Transverse colon (tissue), 4 donors: Measurements from ENCODE around the gene SCAF8. TPM values are rescaled to one million over a fixed set of nuclear protein-coding genes. Genes with fewer than 3 reads are reported as not detected.
A peak's percentile ranks its signal among the peaks of the same experiment; 100 is the strongest.
"Not testable (repeated sequence)": the region's sequence is repeated elsewhere in the genome, so short reads cannot be mapped to it uniquely, and the experiment has no call there.

ENCODE experiments used
- DNase-seq: peaks from one replicate; pipeline ENCODE4 v3.0.0-alpha.2; 2019
- H3K27ac ChIP-seq, 4 donors: fragments of 200-600 bp; sonication (generic); 2 replicates each; pipeline ENCODE4 v1.5.1; 2016 to 2018; ENCODE audit warnings: inconsistent platforms in 4 of 4
- H3K27me3 ChIP-seq: fragments of 200-600 bp; sonication (generic); 2 replicates; pipeline ENCODE4 v1.5.1; 2017; ENCODE audit warnings: inconsistent platforms
- H3K36me3 ChIP-seq, 4 donors: fragments of 200-600 bp; sonication (generic); 2 replicates each; pipeline ENCODE4 v1.5.1; 2017 to 2019; ENCODE audit warnings: inconsistent platforms in 4 of 4
- H3K4me1 ChIP-seq, 4 donors: fragments of 200-600 bp; sonication (generic); 2 replicates each; pipeline ENCODE4 v1.5.1; 2017 to 2020; ENCODE audit warnings: inconsistent platforms in 4 of 4
- H3K4me3 ChIP-seq, 4 donors: fragments of 200-600 bp; sonication (generic); 1 replicate in 1 of 4; 2 replicates in 3 of 4; pipeline versions ENCODE4 v1.5.1 to v1.6.1; 2017 to 2019; ENCODE audit warnings: inconsistent platforms in 4 of 4
- H3K9me3 ChIP-seq, 2 donors: fragments of 200-600 bp; sonication (generic); 2 replicates each; pipeline ENCODE4 v1.5.1; 2017 to 2019; ENCODE audit warnings: inconsistent platforms in 2 of 2
- CTCF ChIP-seq, 5 experiments: fragments of 200-600 bp in 3 of 5; fragments of 450-650 bp in 2 of 5; sonication (generic) in 3 of 5; IDR thresholded peaks; 1 replicate in 2 of 5; 2 replicates in 3 of 5; pipeline ENCODE4 v1.5.1; 2016 to 2017; ENCODE audit warnings: antibody characterized with exemption in 5 of 5, inconsistent platforms in 3 of 5, mild to moderate bottlenecking in 2 of 5, moderate library complexity in 1 of 5
- EP300 ChIP-seq: sonication (generic); formaldehyde crosslinking; IDR thresholded peaks from one replicate; pipeline ENCODE4 v1.6.1; 2017; ENCODE audit warnings: antibody characterized with exemption, low read depth
- POLR2A ChIP-seq: fragments of 450-650 bp; IDR thresholded peaks from one replicate; pipeline ENCODE4 v1.6.1; 2016; ENCODE audit warnings: antibody characterized with exemption, mild to moderate bottlenecking, moderate library complexity
- POLR2AphosphoS5 ChIP-seq, 3 donors: sonication (generic); formaldehyde crosslinking; IDR thresholded peaks; one replicate each; pipeline ENCODE4 v1.6.1; 2016; ENCODE audit warnings: antibody characterized with exemption in 3 of 3
- WGBS, 2 donors: methylation state at CpG; one replicate each; pipeline ENCODE4 v1.1.5; 2018; ENCODE audit warnings: low coverage in 1 of 2; 5-methylcytosine and 5-hydroxymethylcytosine counted together
- in situ Hi-C, 4 donors: fragments of 200-750 bp; cut with MboI; loops; one replicate each; pipeline versions ENCODE4 v1.15.0 to v1.15.1; 2017; ENCODE audit warnings: low sequenced_read_pairs in 3 of 4, low pct_ligation_motif_present in 1 of 4, low pct_unique_long_range_greater_than_20kb in 1 of 4
- intact Hi-C: fragments of 100-400 bp; cut with DNase I; formaldehyde crosslinking; loops from one replicate; pipeline ENCODE4 v1.15.1; 2023; ENCODE audit warnings: low total_unique reads
- total RNA-seq, 4 donors: library from RNA; depleted of rRNA; stranded (reverse); fragments of >200 nt; gene quantifications; one replicate each; pipeline ENCODE4 v1.1.0, GENCODE V29; 2016

The SCAF8 gene
- total RNA-seq, 4 donors from 2014 or later = 32.2 to 38.6 (median 33.4) TPM

- no peak for TF ChIP-seq POLR2AphosphoS5 (IDR thresholded peaks at IDR 0.05)
- TF ChIP-seq CTCF (IDR thresholded peaks at IDR 0.05) = no peak
- no peak for TF ChIP-seq POLR2A
- TF ChIP-seq EP300 = no peak
- H3K36me3 ChIP-seq = peaks cover 0 to 37% (median 7%) of the 10 kb centered on the region in 4 donors
- in situ Hi-C loops (no loop called here), intact Hi-C loops (no loop called here)
- H3K27me3 ChIP-seq = no peaks in the 10 kb centered on the region
- WGBS, 2 donors = 87 to 92% methylated on average over 3 of the region's 3 CpGs
- no peak overlapping the region for H3K4me3 ChIP-seq
- no peak for DNase-seq
- H3K9me3 ChIP-seq = no peaks in the 10 kb centered on the region
- peaks cover 0 to 18% (median 2%) of the 10 kb centered on the region in 4 donors for H3K4me1 ChIP-seq
- H3K27ac ChIP-seq = no peak overlapping the region
These were observed 64.6 kb downstream of the SCAF8 start for GRCh38 chr6:154797857-154798256.

GRCh38 chr6:154800338-154800737 lies 67.1 kb downstream of the SCAF8 start:
- no peaks in the 10 kb centered on the region for H3K27me3 ChIP-seq
- in situ Hi-C loops (loop anchor here (10.0 kb wide), 1 partner anchor 126 kb away; no protein-coding TSS in a partner anchor), intact Hi-C loops (no loop called here)
- peaks cover 0 to 18% (median 2%) of the 10 kb centered on the region in 4 donors for H3K4me1 ChIP-seq
- peaks cover 0 to 36% (median 9%) of the 10 kb centered on the region in 4 donors for H3K36me3 ChIP-seq
- TF ChIP-seq EP300 (no peak), CTCF (IDR thresholded peaks at IDR 0.05) (no peak), POLR2AphosphoS5 (IDR thresholded peaks at IDR 0.05) (no peak), POLR2A (no peak)
- no peaks in the 10 kb centered on the region for H3K9me3 ChIP-seq
- DNase-seq = no peak
- H3K27ac ChIP-seq = no peak overlapping the region
- H3K4me3 ChIP-seq = no peak overlapping the region

GRCh38 chr6:154805288-154805911 lies 72.2 kb downstream of the SCAF8 start:
- intact Hi-C loops = loop anchor here (5.0 kb wide), 1 partner anchor 73 kb away; the partner anchor contains the start of gene SCAF8
- H3K27ac ChIP-seq = no peak overlapping the region
- WGBS, 2 donors = 30 to 39% methylated on average over 2 of the region's 2 CpGs
- no peak overlapping the region for H3K4me3 ChIP-seq
- H3K4me1 ChIP-seq = peaks cover 0 to 4% (median 0%) of the 10 kb centered on the region in 4 donors
- in situ Hi-C loops = loop anchor here (10.0 kb wide), 1 partner anchor 131 kb away; no protein-coding TSS in a partner anchor
- no peaks in the 10 kb centered on the region for H3K27me3 ChIP-seq
- TF ChIP-seq POLR2A (no peak), CTCF (IDR thresholded peaks at IDR 0.05) (peak; percentile 21 to 41 (median 32))
- H3K9me3 ChIP-seq = no peaks in the 10 kb centered on the region
- no peak for DNase-seq
- peaks cover 0 to 50% (median 20%) of the 10 kb centered on the region in 4 donors for H3K36me3 ChIP-seq

GRCh38 chr6:154806804-154807203 lies 73.6 kb downstream of the SCAF8 start:
- H3K27me3 ChIP-seq = no peaks in the 10 kb centered on the region
- no peak overlapping the region for H3K4me3 ChIP-seq
- H3K4me1 ChIP-seq = no peaks in the 10 kb centered on the region
- H3K27ac ChIP-seq = no peak overlapping the region
- H3K9me3 ChIP-seq = no peaks in the 10 kb centered on the region
- TF ChIP-seq EP300 = no peak
- TF ChIP-seq POLR2AphosphoS5 (IDR thresholded peaks at IDR 0.05) = no peak
- TF ChIP-seq POLR2A = no peak
- no peak for TF ChIP-seq CTCF (IDR thresholded peaks at IDR 0.05)
- WGBS, 2 donors = 63 to 69% methylated on average over 3 of the region's 3 CpGs
- H3K36me3 ChIP-seq = peaks cover 0 to 63% (median 27%) of the 10 kb centered on the region in 4 donors
- intact Hi-C loops = loop anchor here (5.0 kb wide), 1 partner anchor 75 kb away; the partner anchor contains the start of gene SCAF8
- in situ Hi-C loops = loop anchor here (10.0 kb wide), 1 partner anchor 132 kb away; no protein-coding TSS in a partner anchor
- DNase-seq = no peak

GRCh38 chr6:154811663-154812062 lies 78.4 kb downstream of the SCAF8 start:
- intact Hi-C loops = loop anchor here (10.0 kb wide), 1 partner anchor 137 kb away; no protein-coding TSS in a partner anchor

More at GRCh38 chr6:154811663-154812062, 78.4 kb downstream of the SCAF8 start:
- H3K4me1 ChIP-seq, H3K27ac ChIP-seq, H3K27me3 ChIP-seq, H3K9me3 ChIP-seq, in situ Hi-C loops, H3K4me3 ChIP-seq, DNase-seq: not testable (repeated sequence)
- H3K36me3 ChIP-seq = peaks cover 0 to 69% (median 32%) of the 10 kb centered on the region in 4 donors
- 94 to 100% methylated on average over 2 to 3 of the region's 3 CpGs for WGBS, 2 donors
